Thymus (tissue), 11 donors: ENCODE data around the gene AQP5. TPM values are rescaled to one million over a fixed set of nuclear protein-coding genes. Genes with fewer than 3 reads are reported as not detected.

Experiments used
- DNase-seq, 9 donors: peaks; one replicate each; pipeline ENCODE4 v3.0.0-alpha.2; 2013; ENCODE audit warnings: low spot score in 9 of 9, low read depth in 6 of 9, missing footprints in 1 of 9
- H3K27ac ChIP-seq, 2 donors: one replicate each; pipeline ENCODE4 v1.5.1; 2013; ENCODE audit warnings: control low read depth in 1 of 2, low read depth in 1 of 2, low read length in 1 of 2, mild to moderate bottlenecking in 1 of 2, moderate library complexity in 1 of 2
- H3K27me3 ChIP-seq, 2 donors: one replicate each; pipeline ENCODE4 v1.5.1; 2013; ENCODE audit warnings: low read length in 1 of 2; ENCODE audit not compliant: control insufficient read depth in 2 of 2, insufficient read depth in 1 of 2
- H3K36me3 ChIP-seq, 2 donors: one replicate each; pipeline ENCODE4 v1.5.1; 2013; ENCODE audit warnings: low read length in 1 of 2, mild to moderate bottlenecking in 1 of 2, moderate library complexity in 1 of 2; ENCODE audit not compliant: control insufficient read depth in 2 of 2, insufficient read depth in 2 of 2
- H3K4me1 ChIP-seq, 2 donors: one replicate each; pipeline ENCODE4 v1.5.1; 2013; ENCODE audit warnings: low read length in 2 of 2; ENCODE audit not compliant: control insufficient read depth in 2 of 2, insufficient read depth in 2 of 2
- H3K4me3 ChIP-seq, 2 donors: one replicate each; pipeline ENCODE4 v1.5.1; 2013; ENCODE audit warnings: low read length in 2 of 2, control low read depth in 1 of 2, mild to moderate bottlenecking in 1 of 2
- H3K9me3 ChIP-seq, 2 donors: one replicate each; pipeline ENCODE4 v1.5.1; 2013; ENCODE audit warnings: low read length in 1 of 2, mild to moderate bottlenecking in 1 of 2; ENCODE audit not compliant: control insufficient read depth in 2 of 2, insufficient read depth in 1 of 2
- WGBS: extraction: QIAGEN DNeasy Blood & Tissue Kit; methylation state at CpG from one replicate; pipeline ENCODE4 v1.1.7; 2013; 5-methylcytosine and 5-hydroxymethylcytosine counted together
- polyA plus RNA-seq: library from polyadenylated mRNA; stranded (reverse); fragments of 200-250 nt; gene quantifications from one replicate; pipeline ENCODE4 v1.2.3, GENCODE V29; 2013
- total RNA-seq: library from RNA; stranded (reverse); fragments of 120-200 nt; gene quantifications from one replicate; pipeline ENCODE4 v1.2.4, GENCODE V29; 2013
- donor health status: healthy.

The AQP5 gene
- total and polyA plus RNA-seq, 2 donors = 0.09 to 0.37 TPM

DNA sequence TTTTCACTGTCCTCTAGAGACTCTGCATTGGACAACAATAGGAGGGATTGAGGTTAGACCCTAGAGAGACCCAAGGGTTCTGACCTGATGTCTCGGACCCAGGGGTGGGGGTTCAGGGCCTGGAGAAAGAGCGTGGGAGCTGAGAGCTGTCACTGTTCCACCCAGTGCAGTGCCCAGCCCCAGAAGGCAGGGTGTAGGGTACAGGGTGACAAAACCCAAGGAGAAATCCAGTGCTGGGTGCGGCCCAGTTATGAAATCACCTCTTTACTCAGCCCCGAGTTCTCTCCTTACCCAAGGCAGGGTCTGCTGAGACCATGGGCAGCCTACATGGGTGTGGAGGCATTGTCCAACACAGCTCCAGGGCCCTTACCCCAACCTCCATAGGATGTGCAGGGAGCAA lies 8.5 kb upstream of the AQP5 start:
- 90% methylated on average over 4 of the region's 4 CpGs for WGBS
- no peak overlapping the region for H3K4me3 ChIP-seq
- no peaks in the 10 kb centered on the region for H3K9me3 ChIP-seq
- no peaks in the 10 kb centered on the region for H3K4me1 ChIP-seq
- peaks cover 40 to 92% of the 10 kb centered on the region in 2 donors for H3K27me3 ChIP-seq
- DNase-seq = no peak
- no peaks in the 10 kb centered on the region for H3K36me3 ChIP-seq
- no peak overlapping the region for H3K27ac ChIP-seq

DNA sequence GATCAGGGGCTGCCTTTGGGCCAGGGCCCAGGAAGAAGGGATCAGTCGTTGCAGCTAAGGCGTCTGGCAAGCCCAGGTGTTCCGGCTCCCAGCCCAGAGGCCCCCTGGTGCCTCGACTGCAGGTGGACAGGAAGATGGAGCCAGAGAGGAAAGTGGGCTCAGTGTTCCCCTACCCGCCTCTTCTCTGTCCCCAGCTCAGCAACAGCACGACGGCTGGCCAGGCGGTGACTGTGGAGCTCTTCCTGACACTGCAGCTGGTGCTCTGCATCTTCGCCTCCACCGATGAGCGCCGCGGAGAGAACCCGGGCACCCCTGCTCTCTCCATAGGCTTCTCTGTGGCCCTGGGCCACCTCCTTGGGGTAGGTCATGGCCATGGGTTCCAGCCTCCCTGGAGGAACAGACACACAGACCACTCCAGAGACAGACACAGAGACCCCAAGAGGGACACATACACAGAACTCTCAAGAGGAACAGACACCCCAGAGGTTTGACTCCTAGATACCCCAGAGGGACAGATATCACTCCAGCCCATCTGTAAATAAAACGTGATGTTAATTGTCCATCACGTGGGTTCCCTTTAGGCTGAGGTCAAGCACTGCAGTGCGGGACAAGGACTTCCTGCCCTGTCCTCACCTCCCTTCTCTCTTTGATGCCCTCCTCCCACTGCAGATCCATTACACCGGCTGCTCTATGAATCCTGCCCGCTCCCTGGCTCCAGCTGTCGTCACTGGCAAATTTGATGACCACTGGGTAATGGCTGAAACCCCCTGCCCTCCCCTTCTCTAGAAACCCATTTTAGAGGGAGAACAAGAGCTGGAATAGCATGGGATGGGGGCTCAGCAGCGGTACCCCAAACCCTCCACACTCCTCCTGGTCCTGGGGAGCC lies 7.5 kb upstream of the AQP5 start:
- no peak overlapping the region for H3K27ac ChIP-seq
- no peaks in the 10 kb centered on the region for H3K4me1 ChIP-seq
- no peak for DNase-seq
- no peak overlapping the region for H3K4me3 ChIP-seq
- WGBS = 70% methylated on average over 21 of the region's 21 CpGs
- H3K27me3 ChIP-seq = peaks cover 48 to 99% of the 10 kb centered on the region in 2 donors
- H3K36me3 ChIP-seq = no peaks in the 10 kb centered on the region
- H3K9me3 ChIP-seq = no peaks in the 10 kb centered on the region

DNA sequence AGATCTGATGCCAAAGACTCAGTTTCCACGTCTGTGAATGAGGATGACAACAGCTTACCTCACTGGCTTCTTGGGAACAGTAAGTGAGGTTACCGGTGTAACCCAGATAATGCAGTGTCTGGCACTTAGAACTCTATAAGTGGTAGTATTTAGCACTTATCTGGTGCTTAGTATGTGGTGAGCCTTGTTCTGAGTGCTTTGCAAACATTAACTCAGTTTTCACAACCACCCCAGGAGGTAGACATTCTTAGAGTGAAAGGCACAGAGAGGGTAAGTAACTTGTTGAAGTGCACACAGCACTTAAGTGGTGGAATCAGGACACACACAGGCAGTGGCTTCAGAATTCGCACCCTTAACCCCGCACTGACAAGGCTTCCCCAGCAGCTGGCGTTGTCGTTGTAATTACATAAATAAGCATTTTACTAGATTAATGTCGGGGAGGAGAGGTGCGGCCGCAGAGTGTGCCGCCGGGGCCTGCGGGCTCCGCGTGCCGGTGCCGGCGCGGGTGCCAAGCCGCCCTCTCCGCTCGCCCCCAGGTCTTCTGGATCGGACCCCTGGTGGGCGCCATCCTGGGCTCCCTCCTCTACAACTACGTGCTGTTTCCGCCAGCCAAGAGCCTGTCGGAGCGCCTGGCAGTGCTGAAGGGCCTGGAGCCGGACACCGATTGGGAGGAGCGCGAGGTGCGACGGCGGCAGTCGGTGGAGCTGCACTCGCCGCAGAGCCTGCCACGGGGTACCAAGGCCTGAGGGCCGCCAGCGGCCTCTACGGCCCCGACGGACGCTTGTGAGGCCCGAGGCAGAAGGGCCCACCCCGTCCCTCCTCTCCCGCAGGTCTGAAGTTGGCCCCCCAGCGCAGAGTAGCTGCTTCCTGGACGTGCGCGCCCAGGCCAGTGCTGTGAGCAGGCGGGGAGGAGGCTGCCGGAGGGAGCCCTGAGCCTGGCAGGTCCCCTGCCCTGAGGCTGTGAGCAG lies 6.5 kb upstream of the AQP5 start:
- H3K27me3 ChIP-seq = peaks cover 54 to 99% of the 10 kb centered on the region in 2 donors
- H3K36me3 ChIP-seq = no peaks in the 10 kb centered on the region
- H3K9me3 ChIP-seq = no peaks in the 10 kb centered on the region
- DNase-seq = no peak
- H3K27ac ChIP-seq = no peak overlapping the region
- no peak overlapping the region for H3K4me3 ChIP-seq
- 19% methylated on average over 53 of the region's 53 CpGs for WGBS
- peaks cover 3 to 8% of the 10 kb centered on the region in 2 donors for H3K4me1 ChIP-seq

DNA sequence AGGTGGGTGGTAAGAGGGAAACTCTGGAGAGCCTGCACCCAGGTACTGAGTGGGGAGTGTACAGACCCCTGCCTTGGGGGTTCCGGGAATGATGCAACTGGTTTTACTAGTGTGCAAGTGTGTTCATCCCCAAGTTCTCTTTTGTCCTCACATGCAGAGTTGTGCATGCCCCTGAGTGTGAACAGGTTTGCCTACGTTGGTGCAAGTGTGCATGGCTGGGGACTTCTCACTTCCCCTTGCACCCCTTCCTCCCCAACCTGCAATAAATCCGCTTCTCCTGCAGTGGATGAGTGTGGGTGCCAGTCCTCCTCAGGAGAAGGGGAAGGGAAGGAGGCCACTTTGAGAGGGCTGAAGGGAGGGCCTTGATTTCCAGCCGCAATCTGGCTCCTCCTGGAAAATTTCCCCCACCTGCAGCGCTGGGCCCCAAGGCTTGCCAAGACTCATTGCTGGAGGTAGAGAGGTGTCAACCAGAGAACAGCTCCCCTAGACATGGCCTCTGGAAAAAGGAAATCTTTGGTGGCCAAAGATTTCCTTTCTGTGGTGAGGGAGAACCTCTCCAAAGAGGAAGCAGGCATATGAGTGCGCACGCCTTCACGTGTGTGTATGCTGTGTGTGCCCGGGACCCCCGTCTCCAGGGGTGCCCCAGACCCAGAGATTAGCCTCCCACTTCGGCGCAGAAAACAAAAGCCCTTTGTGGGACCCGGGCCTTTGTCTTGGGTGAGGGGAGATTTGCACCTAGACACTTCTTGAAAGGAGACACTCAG lies 5.6 kb upstream of the AQP5 start:
- Histone ChIP-seq H3K27me3 (peaks cover 62 to 100% of the 10 kb centered on the region in 2 donors), H3K27ac (no peak overlapping the region), H3K36me3 (no peaks in the 10 kb centered on the region), H3K4me1 (peaks cover 4 to 12% of the 10 kb centered on the region in 2 donors), H3K9me3 (no peaks in the 10 kb centered on the region), H3K4me3 (no peak overlapping the region)
- no peak for DNase-seq
- WGBS = 9% methylated on average over 13 of the region's 13 CpGs

DNA sequence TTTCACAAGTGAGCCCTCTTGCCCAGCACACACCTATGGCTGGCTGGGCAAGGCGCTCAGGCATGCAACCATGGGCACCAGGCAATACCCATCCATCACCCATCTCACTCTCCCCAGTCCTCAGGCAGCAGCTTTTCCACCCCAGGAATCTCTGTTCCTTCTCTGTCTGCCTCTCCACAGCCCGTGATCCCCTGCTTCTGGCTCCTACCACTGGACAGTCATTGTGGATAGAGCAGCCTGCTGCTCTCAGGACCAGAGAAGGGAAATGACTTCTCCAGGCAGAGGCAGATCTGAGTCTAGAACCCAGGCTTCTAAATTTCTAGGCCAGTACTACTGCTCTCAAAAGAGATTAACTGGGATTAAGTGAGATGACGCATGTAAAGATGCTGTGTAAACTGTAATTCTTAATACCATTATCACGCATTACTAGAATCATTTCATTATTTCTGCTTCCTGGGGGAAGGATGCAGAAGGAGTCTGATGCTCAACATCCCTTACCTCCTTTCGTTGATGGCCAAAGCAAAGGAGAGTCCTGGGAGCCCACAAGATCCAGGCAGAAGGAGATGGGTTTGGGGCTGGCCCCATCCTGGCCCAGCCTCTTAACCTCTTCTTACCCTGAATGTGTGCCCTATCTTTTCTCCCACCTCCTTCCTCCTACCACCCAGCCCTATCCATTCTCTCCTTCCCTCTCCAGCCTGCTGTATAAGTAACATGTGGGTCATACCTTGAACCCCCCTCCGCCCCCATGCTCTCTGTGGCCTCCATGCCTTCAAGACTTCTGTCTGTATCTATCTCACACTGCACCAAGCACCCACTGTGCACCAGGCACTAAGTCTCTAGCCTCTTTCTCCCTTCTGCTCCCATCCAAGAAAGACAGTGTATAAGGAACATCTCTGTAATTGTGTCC lies 4.8 kb upstream of the AQP5 start:
- no peaks in the 10 kb centered on the region for H3K9me3 ChIP-seq
- H3K27ac ChIP-seq = no peak overlapping the region
- H3K4me3 ChIP-seq = no peak overlapping the region
- no peaks in the 10 kb centered on the region for H3K36me3 ChIP-seq
- DNase-seq = no peak
- peaks cover 6 to 12% of the 10 kb centered on the region in 2 donors for H3K4me1 ChIP-seq
- 79% methylated on average over 6 of the region's 6 CpGs for WGBS
- H3K27me3 ChIP-seq = peaks cover 70 to 97% of the 10 kb centered on the region in 2 donors

DNA sequence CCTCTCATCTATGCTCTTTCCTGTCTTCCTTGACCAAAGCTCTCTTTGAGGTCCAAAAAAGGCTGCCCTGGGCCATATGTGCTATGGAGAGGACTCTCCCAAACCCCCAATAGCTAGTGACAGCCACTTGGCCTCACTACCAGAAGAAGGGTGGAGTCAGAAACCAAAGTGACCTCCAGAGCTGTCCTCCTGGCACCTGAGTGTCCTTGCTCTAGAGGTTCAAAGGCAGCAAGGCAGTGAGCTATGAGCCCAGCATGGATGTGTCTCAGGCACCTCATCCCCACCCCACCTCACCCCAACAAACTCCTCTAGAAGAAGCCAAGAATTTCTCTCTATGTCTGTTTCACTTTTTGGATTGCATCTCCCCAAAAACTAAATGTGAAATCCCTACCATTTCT lies 4.1 kb upstream of the AQP5 start:
- no peak for DNase-seq
- Histone ChIP-seq H3K27me3 (peaks cover 77 to 97% of the 10 kb centered on the region in 2 donors), H3K36me3 (no peaks in the 10 kb centered on the region), H3K27ac (no peak overlapping the region), H3K4me3 (no peak overlapping the region), H3K4me1 (peaks cover 6 to 12% of the 10 kb centered on the region in 2 donors), H3K9me3 (no peaks in the 10 kb centered on the region)

DNA sequence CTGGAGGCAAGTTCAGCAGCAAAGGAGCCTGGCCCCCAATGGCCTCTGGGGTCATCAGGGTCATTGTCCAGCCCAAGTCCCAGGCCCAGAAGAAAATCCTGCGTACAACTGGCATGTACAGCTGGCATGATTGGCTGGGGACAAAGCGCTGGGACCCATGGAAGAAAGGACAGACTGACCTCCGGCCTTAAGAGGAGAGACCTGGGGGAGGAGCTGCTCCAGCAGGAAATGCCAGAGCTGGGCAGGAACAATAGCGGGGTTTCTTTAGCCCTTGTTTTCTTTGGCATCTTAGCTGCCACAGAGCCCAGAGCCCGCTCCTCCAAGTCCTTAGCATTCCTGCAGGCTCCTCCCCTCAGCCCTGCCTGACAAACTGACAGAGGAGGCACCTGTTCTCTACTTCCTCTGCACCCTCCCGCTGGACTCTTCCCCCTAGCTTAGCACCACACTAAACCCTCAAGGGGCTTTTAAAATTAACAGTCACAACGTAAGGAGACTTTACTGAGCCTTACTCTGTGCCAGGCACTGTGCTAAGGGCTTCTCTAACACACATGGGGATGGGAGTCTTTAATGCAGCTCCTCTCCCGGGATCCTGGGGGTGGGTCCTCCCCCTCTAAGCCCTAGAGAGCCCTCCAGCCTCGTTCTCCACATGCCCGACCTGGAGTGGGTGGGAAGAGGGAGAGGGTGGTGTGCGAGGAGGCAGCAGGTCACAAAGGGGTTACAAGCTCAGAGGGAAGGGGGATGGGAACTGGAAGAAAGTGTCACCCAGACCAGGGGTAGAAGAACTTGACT lies 1.8 kb upstream of the AQP5 start:
- Histone ChIP-seq H3K27me3 (peaks cover 86 to 97% of the 10 kb centered on the region in 2 donors), H3K36me3 (no peaks in the 10 kb centered on the region), H3K4me1 (peaks cover 6 to 12% of the 10 kb centered on the region in 2 donors), H3K4me3 (no peak overlapping the region), H3K27ac (no peak overlapping the region), H3K9me3 (no peaks in the 10 kb centered on the region)
- DNase-seq = peak in 1 of 9 donors; percentile 30
- WGBS = 23% methylated on average over 11 of the region's 11 CpGs
